Measurements from ENCODE around the gene MPEG1.

- TF ChIP-seq POLR2A (IDR thresholded peaks at IDR 0.05) (no peak), CTCF (IDR thresholded peaks at IDR 0.05) (no peak)
Measured at GRCh38 chr11:59179121-59179520, 33.6 kb downstream of the MPEG1 start.

All from ovary (tissue), 3 donors.